CD4-positive, alpha-beta T cell treated with Interleukin-4 for 1 hour (primary cell): ENCODE measurements around the gene CHERP.
"Not testable (repeated sequence)": the region's sequence is repeated elsewhere in the genome, so short reads cannot be mapped to it uniquely, and the experiment has no call there.

Experiments used
- DNase-seq, 2 donors: peaks; one replicate each; pipeline ENCODE4 v3.0.0-alpha.2; 2020 to 2022

The CHERP gene

DNA sequence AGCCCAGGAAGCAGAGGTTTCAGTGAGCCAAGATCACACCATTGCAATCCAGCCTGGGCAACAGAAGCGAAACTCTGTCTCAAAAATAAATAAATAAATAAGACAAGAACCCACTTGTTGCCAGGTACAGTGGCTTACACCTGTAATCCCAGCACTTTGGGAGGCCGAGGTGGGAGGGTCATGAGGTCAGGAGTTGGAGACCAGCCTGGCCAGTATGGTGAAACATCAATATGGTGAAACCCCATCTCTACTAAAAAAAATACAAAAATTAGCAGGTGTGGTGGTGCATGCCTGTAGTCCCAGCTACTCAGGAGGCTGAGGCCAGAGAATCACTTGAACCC lies 69.7 kb downstream of the CHERP start:
- not testable (repeated sequence) for DNase-seq

DNA sequence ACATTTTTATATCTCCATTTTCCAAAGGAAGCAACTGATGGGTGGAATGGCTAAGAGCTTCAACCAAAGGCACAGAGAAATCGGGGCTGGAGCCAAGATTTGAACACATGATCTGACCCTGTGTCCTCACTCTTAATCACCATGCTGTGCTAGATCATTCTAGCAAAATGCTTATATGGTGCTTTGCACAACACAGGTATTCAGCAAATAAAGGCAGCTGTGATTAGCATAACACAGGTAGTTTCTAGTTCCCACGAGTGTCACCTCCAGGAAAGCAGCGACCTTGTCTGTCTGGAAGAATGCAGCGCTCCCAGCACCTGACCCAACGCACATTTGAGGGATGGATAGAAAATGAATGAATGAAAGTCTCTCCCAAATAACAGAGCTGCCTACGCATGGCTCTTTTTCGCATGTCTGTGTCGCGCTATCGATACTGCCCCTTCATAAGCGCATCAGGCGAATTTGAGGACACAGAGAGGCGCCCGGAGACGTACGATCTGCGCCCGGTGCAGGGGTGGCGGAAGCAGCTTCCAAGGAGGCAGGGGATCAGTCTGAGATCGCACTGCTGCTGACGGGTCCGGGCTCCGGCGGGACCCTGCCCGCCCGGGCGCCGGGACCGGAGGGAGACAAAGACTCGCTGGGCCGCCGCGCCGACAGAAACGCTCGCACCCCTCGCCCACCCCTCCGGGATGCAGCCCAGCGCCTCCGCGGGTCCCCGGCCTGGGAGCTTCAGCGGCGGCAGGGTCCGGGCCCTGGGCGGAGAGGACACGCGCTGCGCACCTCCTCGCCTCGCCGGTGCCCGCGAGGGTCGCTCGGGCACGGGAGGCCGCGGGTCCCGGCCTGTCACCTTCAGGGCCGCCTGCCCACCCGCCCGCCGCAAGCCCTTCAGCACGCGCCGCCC lies 71.1 kb downstream of the CHERP start:
- no peak for DNase-seq

DNA sequence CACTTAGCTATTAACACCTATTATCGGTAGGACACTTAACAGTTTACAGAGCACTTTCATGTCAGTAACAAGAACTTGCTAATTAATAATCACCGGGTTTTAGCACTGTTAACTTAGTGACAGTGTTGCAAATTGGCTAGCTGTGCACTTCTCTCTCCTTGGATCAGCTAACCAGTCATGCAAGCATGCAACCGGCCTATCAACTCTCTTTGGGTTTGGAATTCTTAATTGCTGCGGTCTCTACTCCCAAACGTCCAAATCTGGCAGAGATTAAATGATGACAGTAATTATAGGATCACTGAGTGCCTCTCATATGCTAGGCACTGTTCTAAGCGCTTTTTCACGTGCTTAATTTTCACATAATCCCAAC lies 71.7 kb downstream of the CHERP start:
- no peak for DNase-seq
